Central memory CD8-positive, alpha-beta T cell (primary cell): ENCODE data around the gene M6PR.

Experiments used
- ATAC-seq: fragments of 150-1000 bp; cut with Tn5 transposase; replicated peaks from 2 replicates; pipeline ENCODE4 v1.10.0; 2022; ENCODE audit warnings: mild to moderate bottlenecking, moderate FRiP score, moderate number of reproducible peaks; ENCODE audit not compliant: poor library complexity, severe bottlenecking; ENCODE audit errors: extremely low read depth
- DNase-seq, 2 donors: peaks; one replicate each; pipeline ENCODE4 v3.0.0; 2021; ENCODE audit warnings: low spot score in 2 of 2
- H3K27ac Mint-ChIP-seq: one replicate; pipeline ENCODE4 v1.8.0; 2022; ENCODE audit warnings: low read depth, mild to moderate bottlenecking, moderate library complexity, mixed read lengths
- H3K27me3 Mint-ChIP-seq: one replicate; pipeline ENCODE4 v1.8.0; 2022; ENCODE audit warnings: mixed read lengths
- H3K36me3 Mint-ChIP-seq: one replicate; pipeline ENCODE4 v1.8.0; 2022; ENCODE audit warnings: mild to moderate bottlenecking, moderate library complexity, mixed read lengths; ENCODE audit not compliant: insufficient read depth
- H3K4me1 Mint-ChIP-seq: one replicate; pipeline ENCODE4 v1.8.0; 2022; ENCODE audit warnings: mixed read lengths
- H3K4me3 Mint-ChIP-seq: one replicate; pipeline ENCODE4 v1.8.0; 2022; ENCODE audit warnings: mild to moderate bottlenecking, moderate library complexity, mixed read lengths
- H3K9me3 Mint-ChIP-seq: one replicate; pipeline ENCODE4 v1.8.0; 2022; ENCODE audit warnings: mixed read lengths

M6PR gene

DNA sequence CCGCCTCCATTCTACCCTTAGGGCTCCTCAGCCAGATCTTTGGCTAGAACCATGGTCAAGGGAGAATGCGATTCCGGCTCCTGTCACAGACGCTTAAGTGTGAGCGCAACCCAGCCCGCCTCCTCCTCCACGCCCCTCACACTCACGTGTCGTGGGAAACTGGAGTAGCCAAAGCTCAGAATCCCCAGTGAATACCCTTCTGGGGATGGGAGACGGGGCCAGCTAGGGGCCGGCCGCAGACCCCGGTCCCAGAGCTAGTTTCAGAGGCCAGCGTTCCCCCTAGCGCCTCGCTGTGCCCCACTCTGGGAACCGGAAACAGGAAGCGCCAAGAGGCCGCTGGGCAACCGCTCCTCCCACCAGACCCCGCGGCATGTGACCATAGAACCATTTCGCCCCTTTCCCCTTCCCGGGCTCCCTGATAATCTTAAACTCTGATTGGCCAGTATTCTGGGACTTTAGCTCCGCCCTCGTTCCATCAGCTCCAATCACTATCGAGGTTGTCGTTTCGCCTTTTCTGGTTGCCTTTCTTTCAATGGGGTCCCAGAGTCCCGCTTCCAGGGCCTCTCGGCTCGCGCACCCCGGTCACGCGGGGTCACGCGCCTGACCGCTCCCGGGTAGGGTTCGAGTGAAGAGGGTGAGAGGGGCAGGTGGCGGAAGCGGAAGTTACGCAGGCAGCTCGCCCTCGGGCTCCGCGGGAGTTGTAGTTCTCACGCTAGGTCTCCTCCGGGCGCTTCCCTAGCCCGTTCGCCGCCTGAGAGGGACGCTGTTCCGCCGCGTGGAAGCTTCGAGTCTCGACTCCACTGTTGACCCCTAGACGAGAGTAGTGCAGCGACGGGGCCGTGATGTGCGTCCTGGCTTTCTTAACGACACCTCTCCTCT lies at the start of gene M6PR:
Gene M6PR, minus strand, starts transcription at position 304 of the 879 bp plus-strand sequence. CDS start 3,241 bp downstream, outside the sequence.
- peaks cover 77% of the 10 kb centered on the region for H3K4me1 Mint-ChIP-seq
- no peaks in the 10 kb centered on the region for H3K27me3 Mint-ChIP-seq
- peaks cover 24% of the 10 kb centered on the region for H3K36me3 Mint-ChIP-seq

DNA sequence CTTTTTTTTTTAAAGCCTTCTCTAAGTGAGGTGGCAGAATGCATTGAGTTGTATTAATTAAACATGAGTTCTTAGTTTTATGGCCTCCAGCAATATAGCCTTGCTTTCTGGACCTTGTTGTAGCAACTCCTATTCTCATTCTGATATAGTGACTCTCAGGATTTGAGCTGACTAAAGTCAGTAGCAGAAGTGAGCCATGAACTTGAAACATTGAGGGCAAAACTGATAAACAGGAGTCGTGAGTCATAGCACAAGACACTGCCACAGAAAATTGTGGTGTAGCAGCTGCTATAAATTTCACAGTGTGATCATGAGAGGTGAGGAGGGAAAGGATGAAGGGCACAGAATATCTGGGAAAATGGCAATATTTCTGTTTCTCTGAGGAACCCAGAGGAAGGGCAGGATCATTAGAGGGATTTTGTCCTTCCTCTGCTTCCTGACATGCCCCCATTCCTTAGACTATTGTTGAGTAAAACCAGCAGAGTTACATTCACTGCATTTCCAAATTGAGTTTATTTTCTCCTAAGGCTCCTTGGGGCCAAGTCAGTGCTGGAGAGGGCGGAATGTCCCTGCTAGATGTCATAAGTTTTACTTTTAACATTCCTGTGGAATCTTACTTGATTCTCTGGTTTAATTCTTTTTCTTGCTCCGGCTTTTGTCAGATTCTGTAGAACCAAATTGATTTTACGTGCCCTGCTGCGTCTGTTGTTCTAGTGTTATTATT lies 47.4 kb upstream of the M6PR start:
- Mint-ChIP-seq H3K4me3 (peak overlapping the region; percentile 88), H3K9me3 (no peaks in the 10 kb centered on the region), H3K4me1 (peaks cover 76% of the 10 kb centered on the region), H3K27me3 (no peaks in the 10 kb centered on the region), H3K36me3 (peaks cover 72% of the 10 kb centered on the region), H3K27ac (peak overlapping the region; percentile 87)
- ATAC-seq (peak; percentile 72), DNase-seq (no peak)

More for the DNA sequence above, at the start of gene M6PR:
- Mint-ChIP-seq H3K9me3 (peaks cover 5% of the 10 kb centered on the region), H3K4me3 (peak within 1 kb of the TSS; percentile 95), H3K27ac (peak within 1 kb of the TSS; percentile 91)
- DNase-seq, result peak; percentile 79 to 82
- ATAC-seq, result peak; percentile 77

DNA sequence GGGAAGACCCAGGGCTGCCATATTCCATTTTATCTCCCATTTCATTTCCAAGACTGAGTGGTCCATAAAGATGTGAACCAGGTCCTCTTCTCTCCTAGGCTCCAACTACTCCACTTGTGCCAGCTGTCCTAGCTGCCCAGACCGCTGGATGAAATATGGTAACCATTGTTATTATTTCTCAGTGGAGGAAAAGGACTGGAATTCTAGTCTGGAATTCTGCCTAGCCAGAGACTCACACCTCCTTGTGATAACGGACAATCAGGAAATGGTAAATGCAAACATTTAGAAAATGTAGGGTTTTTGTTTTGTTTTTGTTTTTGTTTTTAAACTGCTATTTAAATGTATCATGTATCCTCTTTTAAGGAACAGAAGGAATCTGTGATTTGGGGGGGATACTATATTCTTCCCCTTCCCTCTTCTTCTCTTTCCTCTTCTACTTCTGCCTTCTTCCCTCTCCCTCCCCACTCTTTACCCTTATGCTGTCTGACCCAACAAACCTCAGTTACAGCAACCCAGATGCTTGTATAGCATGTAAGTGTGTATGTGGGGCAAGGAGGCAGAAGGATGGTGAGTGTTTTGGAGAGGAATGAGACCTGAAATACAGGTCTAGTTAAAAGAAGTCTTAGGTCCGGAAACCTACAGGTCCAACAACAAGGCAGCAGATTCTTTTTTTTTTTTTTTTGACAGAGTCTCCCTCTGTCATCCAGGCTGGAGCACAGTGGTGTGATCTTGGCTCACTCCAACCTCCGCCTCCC lies 45.8 kb upstream of the M6PR start:
- DNase-seq (no peak), ATAC-seq (no peak)
- peak overlapping the region; percentile 88 for H3K4me3 Mint-ChIP-seq
- H3K27me3 Mint-ChIP-seq, result no peaks in the 10 kb centered on the region
- peaks cover 65% of the 10 kb centered on the region for H3K36me3 Mint-ChIP-seq
- H3K9me3 Mint-ChIP-seq, result no peaks in the 10 kb centered on the region
- H3K4me1 Mint-ChIP-seq, result peaks cover 64% of the 10 kb centered on the region
- peak overlapping the region; percentile 87 for H3K27ac Mint-ChIP-seq

DNA sequence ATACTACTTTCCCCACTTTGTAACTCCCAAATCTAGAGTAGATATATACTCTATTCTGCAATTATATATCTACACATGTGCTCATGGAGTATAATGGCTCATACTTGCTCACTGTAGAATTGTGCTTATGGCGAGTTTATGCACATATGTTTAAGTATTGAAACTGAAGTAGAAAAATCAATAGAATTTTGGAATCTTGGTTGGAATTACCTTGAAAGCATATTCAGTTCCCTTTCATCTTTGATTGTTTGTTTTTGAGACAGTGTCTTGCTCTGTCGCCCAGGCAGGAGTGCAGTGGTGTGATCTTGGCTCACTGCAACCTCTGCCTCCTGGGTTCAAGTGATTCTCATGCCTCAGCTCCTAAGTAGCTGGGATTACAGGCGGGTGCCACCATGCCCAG lies 44.4 kb upstream of the M6PR start:
- ATAC-seq, result no peak
- H3K27ac Mint-ChIP-seq, result peak overlapping the region; percentile 87
- H3K4me3 Mint-ChIP-seq, result peak overlapping the region; percentile 88
- peaks cover 55% of the 10 kb centered on the region for H3K4me1 Mint-ChIP-seq
- H3K36me3 Mint-ChIP-seq, result peaks cover 56% of the 10 kb centered on the region
- no peak for DNase-seq
- no peaks in the 10 kb centered on the region for H3K9me3 Mint-ChIP-seq
- H3K27me3 Mint-ChIP-seq, result no peaks in the 10 kb centered on the region

DNA sequence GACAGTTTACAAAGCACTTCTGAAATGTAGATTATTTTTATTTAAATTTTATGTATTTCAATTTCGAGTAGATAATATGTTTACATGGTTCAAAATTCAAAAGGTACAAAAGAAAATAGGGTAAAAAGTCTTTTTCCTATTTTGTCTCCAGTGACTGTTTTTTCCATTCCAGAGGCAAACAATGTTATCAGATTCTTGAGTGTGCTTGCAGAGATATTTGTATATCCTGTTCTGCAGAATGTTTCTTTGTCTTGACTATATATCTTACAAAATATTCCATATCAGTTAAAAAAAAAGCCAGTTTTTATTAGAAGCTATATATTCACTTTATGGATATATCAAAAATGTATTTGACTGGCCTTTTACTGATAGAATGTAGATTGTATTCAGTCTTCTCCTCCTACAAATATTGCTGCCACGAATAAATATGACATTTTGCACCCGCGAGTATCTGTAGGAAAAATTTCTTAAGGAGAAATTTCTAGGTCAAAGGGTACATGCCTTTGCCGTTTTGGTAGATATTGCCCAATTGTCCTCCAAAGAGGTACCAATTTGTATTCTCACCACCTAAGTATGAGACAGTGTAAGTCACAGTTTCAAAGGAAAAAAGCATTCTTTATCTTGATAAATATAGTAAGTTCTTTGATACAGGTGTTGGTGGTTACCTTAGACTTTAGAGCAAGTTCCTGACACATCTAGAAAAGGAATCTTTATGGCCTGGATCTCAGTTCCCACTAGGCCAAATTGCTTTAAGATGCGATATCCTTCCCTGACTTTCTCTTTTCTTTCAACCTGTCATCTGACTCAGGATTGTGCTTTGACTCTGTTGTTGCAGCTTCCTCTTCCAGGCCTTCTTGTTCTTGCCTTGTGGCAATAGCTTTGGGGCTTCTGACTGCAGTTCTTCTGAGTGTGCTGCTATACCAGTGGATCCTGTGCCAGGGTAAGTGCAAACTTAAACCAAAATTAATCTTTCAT lies 42.2 kb upstream of the M6PR start:
- no peaks in the 10 kb centered on the region for H3K27me3 Mint-ChIP-seq
- peaks cover 39% of the 10 kb centered on the region for H3K36me3 Mint-ChIP-seq
- ATAC-seq, result no peak
- H3K27ac Mint-ChIP-seq, result peak overlapping the region; percentile 87
- peaks cover 57% of the 10 kb centered on the region for H3K4me1 Mint-ChIP-seq
- no peaks in the 10 kb centered on the region for H3K9me3 Mint-ChIP-seq
- DNase-seq, result no peak
- peak overlapping the region; percentile 88 for H3K4me3 Mint-ChIP-seq

DNA sequence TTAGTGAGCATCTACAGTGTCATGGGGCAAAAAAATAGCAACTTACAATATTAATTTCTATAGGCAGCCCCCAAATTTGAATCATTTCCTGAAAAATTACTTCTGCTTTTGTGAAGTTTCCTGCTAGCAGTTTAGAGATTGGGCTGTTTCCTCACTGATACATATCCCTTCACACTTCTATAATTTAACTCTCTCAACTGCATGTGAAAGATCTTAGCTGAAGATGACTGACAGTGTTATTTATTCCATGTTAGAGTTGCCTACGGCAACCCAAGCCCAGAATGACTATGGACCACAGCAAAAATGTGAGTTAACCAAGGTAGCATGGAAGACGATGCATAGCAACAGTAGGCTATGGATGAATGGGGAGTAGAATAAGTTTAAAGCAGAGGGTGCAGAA lies 40.0 kb upstream of the M6PR start, which contains the start of gene KLRG1:
Gene KLRG1, plus strand, starts transcription at position 134 of the 400 bp plus-strand sequence. Its CDS starts 90 bp downstream, at position 224.
- peaks cover 19% of the 10 kb centered on the region for H3K36me3 Mint-ChIP-seq
- H3K9me3 Mint-ChIP-seq, result no peaks in the 10 kb centered on the region
- DNase-seq (peak in 1 of 2 donors; percentile 24), ATAC-seq (peak; percentile 67)
- no peaks in the 10 kb centered on the region for H3K27me3 Mint-ChIP-seq
- H3K4me3 Mint-ChIP-seq, result peak within 1 kb of the TSS; percentile 88
- peak within 1 kb of the TSS; percentile 87 for H3K27ac Mint-ChIP-seq
- H3K4me1 Mint-ChIP-seq, result peaks cover 54% of the 10 kb centered on the region

DNA sequence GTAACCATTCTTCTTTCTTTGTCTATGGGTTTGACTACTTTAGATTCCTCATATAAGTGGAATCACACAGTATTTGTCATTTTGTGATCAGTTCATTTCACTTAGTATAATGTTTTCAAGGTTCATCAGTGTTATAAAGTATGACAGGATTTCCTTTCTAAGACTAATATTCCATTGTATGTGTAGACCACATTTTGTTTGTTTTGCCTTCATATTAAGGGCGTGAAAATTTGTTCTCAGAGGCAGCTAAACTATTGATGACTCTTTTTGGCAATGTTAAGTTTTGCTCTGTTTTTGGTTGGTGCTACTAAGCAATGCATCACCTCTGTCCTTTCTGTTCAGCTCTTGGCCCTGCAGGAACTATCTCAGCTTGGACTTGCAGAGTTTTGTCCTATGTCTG lies 38.2 kb upstream of the M6PR start:
- Mint-ChIP-seq H3K27ac (peak overlapping the region; percentile 87), H3K4me1 (peaks cover 53% of the 10 kb centered on the region)
- peak; percentile 26 for ATAC-seq

DNA sequence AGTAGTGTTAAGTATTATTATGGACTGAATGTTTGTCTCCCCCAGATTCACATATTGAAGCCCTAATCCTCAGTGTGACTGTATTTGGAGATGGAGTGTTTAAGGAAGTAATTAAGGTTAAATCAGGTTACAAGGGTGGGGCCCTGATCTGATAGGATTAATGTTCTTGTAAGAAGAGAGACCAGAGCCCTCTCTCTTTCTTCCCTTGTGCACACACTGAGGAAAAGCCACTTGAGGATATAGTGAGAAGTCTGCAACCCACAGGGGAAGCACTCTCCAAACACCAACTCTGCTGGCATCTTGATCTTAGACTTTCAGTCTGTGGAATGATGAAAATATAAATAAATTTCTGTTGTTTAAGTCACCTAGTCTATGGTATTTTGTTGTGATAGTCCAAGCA lies 37.7 kb upstream of the M6PR start:
- Mint-ChIP-seq H3K36me3 (peaks cover 8% of the 10 kb centered on the region), H3K4me3 (peak overlapping the region; percentile 88), H3K9me3 (no peaks in the 10 kb centered on the region), H3K4me1 (peaks cover 49% of the 10 kb centered on the region), H3K27me3 (no peaks in the 10 kb centered on the region), H3K27ac (peak overlapping the region; percentile 87)
- DNase-seq (no peak), ATAC-seq (no peak)

More for the DNA sequence above, 38.2 kb upstream of the M6PR start:
- H3K9me3 Mint-ChIP-seq, result no peaks in the 10 kb centered on the region
- H3K4me3 Mint-ChIP-seq, result peak overlapping the region; percentile 88
- DNase-seq, result no peak
- H3K36me3 Mint-ChIP-seq, result peaks cover 8% of the 10 kb centered on the region
- no peaks in the 10 kb centered on the region for H3K27me3 Mint-ChIP-seq

DNA sequence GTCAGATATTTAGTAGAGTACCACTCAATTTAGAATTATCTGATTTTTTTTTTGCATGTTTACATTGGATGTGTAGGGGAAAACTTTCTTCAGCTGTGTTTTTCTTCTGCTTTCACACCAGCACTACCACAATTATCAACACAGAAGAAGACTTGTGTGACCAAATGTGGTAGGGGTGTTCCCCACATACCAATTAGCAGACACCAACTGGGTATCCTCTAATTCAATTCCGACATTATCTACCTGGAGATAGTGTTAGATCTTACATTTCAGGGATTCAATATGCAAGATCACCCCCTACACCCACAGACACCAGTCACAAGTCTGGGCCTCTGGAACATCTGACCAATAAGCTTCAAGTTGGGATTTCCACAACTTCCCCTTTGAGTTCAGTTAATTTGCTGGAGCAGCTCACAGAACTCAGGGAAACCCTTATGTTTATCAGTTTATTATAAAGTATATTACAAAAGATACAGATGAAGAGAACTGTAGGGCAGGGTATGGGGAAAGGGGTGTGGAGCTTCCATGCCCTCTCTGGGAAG lies 35.8 kb upstream of the M6PR start:
- H3K27ac Mint-ChIP-seq, result peak overlapping the region; percentile 63
- DNase-seq (no peak), ATAC-seq (no peak)
- no peak overlapping the region for H3K4me3 Mint-ChIP-seq
- H3K36me3 Mint-ChIP-seq, result peaks cover 5% of the 10 kb centered on the region
- peaks cover 3% of the 10 kb centered on the region for H3K9me3 Mint-ChIP-seq
- peaks cover 48% of the 10 kb centered on the region for H3K4me1 Mint-ChIP-seq
- no peaks in the 10 kb centered on the region for H3K27me3 Mint-ChIP-seq

DNA sequence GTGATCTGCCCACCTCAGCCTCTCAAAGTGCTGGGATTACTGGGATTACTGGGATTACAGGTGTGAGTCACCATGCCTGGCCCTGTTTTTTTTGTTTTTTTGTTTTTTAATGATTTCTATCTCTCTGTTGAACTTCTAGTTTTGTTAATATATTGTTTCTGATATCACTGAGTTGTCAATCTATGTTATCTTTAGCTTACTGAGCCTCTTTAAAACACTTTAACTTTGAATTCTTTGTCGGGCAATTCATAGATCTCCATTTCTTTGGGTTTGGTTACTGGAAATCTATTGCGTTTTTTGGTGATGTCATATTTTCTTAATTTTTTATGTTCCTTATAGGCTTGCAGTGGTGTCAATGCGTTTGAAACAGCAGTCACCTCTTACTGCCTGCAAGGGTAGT lies 30.7 kb upstream of the M6PR start:
- DNase-seq (no peak), ATAC-seq (no peak)
- Mint-ChIP-seq H3K4me1 (peaks cover 31% of the 10 kb centered on the region), H3K36me3 (peaks cover 2% of the 10 kb centered on the region), H3K27me3 (no peaks in the 10 kb centered on the region), H3K27ac (peak overlapping the region; percentile 44), H3K4me3 (no peak overlapping the region), H3K9me3 (peaks cover 13% of the 10 kb centered on the region)

DNA sequence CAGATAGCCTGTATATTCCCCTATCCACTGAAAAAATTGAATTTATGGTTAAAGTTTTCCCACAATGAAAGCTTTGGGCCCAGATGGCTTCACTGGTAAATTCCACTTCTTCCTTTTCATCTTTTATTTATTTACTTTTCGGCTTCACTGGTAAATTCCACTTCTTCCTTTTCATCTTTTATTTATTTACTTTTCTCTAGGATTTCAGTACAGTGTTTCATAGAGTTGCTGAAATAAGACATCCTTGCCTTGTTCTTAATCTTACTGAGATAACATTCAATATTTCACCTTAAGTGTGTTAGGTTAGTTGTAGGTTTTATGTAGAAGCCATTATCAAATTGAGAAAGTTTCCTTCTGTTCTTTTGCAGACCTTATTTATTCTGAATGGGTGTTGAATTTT lies 21.0 kb upstream of the M6PR start:
- ATAC-seq (no peak), DNase-seq (no peak)
- no peaks in the 10 kb centered on the region for H3K27me3 Mint-ChIP-seq
- peaks cover 8% of the 10 kb centered on the region for H3K4me1 Mint-ChIP-seq
- peaks cover 6% of the 10 kb centered on the region for H3K9me3 Mint-ChIP-seq
- H3K36me3 Mint-ChIP-seq, result no peaks in the 10 kb centered on the region
- H3K27ac Mint-ChIP-seq, result peak overlapping the region; percentile 77
- H3K4me3 Mint-ChIP-seq, result no peak overlapping the region
